ENCODE results near the gene CARD9.
"Not testable (repeated sequence)": the region's sequence is repeated elsewhere in the genome, so short reads cannot be mapped to it uniquely, and the experiment has no call there.

The CARD9 gene

DNA sequence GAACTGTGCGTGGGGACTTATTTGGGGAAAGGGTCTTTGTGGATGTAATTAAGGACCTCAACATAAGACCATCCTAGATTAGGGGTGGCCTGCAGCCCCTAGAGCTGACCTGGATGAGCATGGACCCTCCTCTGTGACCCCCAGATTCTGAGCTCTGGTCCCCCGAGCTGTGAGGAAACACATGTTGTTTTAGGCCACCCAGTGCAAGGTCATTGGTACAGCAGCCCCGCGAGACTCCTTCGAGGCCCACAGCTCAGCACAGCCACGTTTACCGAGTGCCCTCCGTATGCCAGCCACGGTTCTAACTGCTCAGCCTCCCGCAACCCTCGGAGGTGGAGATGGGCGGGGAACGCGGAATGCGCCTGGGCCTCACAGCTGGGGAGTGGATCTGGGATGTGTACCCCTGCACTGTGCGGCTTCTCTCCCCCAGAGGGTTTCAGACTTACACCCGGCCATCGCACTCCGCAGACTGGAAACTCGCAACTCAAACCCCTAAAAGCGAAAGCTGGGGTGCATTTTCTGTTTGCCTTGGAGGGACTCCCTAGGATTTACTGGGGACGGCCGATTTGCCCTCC, 50.6 kb downstream of the CARD9 start:
- no peak for DNase-seq (ENCODE audit: low read depth)

DNA sequence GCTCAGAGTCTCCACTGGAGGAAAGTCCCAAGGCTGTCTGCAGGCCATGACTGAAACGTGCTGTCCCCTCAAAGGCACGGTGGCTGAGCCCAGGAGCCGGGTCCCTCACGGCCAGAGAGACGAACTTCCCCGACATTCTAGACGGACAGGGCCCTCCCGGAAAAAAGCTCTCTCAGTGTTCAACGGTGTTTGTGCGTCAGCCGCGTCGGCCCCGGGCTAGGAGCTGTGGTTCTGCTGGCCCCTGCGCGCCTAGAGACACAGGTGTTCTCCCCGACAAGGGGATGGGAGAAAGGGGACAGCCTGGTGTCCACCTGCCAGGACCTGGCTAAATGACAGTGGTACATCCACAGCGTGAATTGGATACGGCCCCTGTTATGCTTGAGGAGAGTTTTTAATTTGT, 51.9 kb downstream of the CARD9 start:
- no peak for DNase-seq (ENCODE audit: low read depth)

DNA sequence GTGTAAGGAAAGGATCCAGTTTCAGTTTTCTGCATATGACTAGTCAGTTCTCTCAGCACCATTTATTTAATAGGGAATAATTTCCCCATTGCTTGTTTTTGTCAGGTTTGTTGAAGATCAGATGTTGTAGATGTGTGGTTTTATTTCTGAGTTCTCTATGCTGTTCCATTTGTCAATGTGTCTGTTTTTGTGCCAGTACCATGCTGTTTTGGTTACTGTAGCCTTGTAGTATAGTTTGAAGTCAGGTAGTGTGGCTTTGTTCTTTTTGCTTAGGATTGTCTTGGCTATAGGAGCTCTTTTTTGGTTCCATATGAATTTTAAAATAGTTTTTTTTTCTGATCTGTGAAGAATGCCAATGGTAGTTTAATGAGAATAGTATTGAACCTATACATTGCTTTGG, 52.5 kb downstream of the CARD9 start:
- DNase-seq (ENCODE audit: low read depth), result not testable (repeated sequence)

GRCh38 chr9:136319955-136320354, 53.5 kb downstream of the CARD9 start:
- not testable (repeated sequence) for DNase-seq (ENCODE audit: low read depth)

DNA sequence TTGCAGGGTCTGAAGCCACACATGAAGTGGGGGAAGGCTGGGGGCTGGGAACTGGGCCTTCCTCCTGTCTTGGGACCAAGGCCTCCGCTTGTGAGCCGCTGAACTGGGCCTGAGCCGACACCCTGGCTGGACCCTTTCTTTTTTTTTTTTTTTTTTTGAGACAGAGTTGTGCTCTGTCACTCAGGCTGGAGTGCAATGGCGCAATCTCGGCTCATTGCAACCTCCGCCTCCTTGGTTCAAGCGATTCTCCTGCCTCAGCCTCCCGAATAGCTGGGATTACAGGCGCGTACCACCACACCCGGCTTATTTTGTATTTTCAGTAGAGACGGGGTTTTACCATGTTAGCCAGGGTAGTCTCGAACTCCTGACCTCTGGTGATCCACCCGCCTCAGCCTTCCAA, 54.2 kb downstream of the CARD9 start:
- DNase-seq (ENCODE audit: low read depth), result not testable (repeated sequence)

DNA sequence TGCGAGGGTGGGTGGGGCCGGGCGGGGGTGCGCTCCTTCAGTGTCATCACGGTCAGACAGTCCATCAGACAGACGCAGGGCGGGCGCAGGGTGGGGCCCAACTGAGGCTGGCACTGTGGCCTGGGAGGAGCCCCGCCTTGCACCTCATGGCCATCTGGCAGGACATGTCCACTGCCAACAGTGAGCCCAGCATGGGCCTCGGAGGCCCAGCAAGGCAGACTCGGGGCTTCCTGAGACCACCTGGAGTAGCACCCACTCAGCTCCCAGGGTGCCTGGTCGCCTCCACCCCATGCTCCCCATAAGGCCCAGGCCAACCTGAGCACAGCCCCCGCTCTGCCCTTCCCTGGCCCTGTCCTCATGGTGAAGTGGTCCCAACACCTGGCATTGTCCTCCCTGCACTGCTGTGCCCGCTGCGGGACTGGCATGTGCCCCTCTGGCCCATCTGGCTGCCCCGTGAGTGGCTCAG, 54.7 kb downstream of the CARD9 start:
- DNase-seq (ENCODE audit: low read depth), result no peak

DNA sequence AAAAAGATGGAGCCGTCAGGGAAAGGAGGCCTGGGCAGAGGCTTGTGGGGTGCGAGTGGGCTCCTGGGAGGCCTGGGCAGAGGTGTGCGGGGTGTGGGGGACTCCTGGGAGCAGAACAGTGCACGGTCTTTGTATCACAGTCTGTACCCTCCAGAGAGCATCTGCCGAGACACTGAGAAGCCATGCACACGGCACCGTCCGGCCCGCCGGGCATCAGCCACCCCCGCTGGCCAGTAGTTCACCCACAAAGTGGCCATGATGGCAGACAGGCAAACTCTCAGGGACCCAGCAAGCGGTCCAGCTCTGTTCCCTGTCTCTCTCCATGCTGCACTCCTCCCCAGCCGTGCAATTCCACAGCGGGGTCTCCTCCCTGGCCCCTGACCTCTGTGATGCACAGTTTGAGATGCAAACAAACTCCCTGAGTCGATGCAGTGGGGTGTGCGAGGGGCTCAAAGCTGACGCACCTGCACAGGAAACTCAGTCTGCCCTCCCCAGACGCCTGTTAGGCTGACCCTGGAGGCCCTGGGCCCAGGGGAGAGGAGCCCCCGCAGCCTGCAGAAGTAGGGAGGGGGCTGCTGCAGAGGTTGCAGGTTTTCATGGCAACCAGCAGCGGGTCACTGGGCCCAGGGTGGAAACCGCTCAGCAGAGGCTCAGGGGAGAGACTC, 55.2 kb downstream of the CARD9 start:
- no peak for DNase-seq (ENCODE audit: low read depth)

DNA sequence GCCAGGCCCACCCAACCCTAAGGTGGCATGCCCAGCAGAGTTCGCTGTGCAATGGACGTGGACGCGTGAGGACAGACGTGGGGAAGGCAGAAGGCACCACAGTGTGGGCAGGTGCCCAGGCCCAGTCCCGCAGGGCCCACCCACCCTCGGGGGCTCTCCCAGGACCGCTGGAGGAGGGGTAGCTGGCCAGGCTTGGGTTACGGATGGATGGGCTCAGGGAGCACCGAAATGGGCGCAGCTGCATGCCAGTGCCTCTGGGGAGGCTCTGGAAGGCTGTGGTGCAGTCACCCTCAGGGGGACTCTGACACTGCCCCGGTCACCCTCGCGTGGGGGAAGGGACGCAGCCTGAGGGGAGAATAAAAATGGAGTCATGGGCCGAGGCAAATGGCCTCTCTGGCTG, 55.8 kb downstream of the CARD9 start:
- DNase-seq (ENCODE audit: low read depth), result no peak

- no peak for DNase-seq (ENCODE audit: low read depth)
Observed at GRCh38 chr9:136316896-136317676, 56.4 kb downstream of the CARD9 start.

DNA sequence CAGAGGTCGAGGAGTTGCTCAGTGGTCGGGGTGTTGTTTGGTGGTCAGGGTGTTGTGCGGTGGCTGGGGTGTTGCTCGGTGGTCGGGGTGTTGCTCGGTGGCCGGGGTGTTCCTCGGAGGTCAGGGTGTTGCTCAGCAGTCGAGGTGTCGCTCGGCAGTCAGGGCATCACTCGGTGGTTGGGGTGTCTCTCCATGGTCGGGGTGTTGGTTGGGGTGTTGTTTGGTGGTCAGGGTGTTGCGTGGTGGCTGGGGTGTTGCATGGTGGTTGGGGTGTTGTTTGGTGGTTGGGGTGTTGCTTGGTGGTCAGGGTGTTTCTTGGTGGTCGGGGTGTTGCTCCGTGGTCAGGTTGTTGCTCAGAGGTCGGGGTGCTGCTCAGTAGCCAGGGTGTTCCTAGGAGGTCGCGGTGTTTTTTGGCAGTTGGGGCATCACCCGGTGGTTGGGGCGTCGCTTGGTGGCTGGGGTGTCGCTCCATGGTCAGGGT, 57.2 kb downstream of the CARD9 start:
- no peak for DNase-seq (ENCODE audit: low read depth)

DNA sequence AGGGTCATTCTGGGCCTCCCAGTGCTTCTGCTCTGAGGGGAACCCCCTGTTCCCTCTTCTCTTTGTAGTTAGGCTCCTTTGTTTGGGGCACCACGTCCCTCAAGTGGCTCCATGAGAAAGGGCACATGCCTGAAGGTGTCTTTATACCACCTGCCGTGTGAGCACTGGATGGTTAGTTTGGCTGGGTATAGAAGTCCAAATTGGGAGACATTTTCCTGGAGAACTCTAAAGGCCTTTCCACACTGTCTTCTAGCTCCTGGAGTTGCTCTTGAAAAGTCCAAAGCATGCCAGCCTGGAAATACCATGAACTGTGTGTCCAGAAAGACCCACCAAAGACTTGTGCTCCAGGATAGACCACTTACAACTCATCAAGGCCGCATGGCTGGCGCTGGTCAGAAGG, 58.5 kb downstream of the CARD9 start:
- no peak for DNase-seq (ENCODE audit: low read depth)

DNA sequence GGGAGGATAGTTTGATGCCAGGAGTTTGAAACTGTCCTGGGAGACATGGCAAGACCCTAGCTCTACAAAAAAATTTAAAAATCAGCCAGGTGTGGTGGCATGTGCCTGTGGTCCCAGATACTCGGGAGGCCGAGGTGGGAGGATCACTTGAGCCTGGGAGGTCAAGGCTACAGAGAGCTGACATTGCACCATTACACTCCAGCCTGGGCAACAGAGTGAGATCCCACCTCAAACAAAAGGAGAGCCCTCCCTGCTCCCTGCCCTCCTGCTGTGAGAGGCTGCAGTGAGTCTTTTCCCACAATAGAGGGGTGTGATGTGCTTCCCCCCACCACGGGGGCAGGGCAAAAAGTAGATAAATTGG, 59.4 kb downstream of the CARD9 start:
- DNase-seq (ENCODE audit: low read depth), result no peak

Data from amniotic epithelial cell (primary cell).